H9 (cell line): Measurements from ENCODE around the gene CNGA4. TPM values are rescaled to one million over a fixed set of nuclear protein-coding genes. Genes with fewer than 3 reads are reported as not detected.

Experiments used
- DNase-seq: peaks from one replicate; pipeline ENCODE4 v3.0.0-alpha.2; 2017
- H2AFZ ChIP-seq: one replicate; pipeline ENCODE4 v1.6.1; 2013; ENCODE audit warnings: mild to moderate bottlenecking, low read length, control low read depth, moderate library complexity
- H2AK5ac ChIP-seq: 2 replicates; pipeline ENCODE4 v1.6.1; 2013; ENCODE audit warnings: low read length, control low read depth, mixed read lengths; ENCODE audit not compliant: insufficient read length
- H2BK120ac ChIP-seq: one replicate; pipeline ENCODE4 v1.6.1; 2013; ENCODE audit warnings: low read depth, mild to moderate bottlenecking, low read length, control low read depth, inconsistent platforms; ENCODE audit not compliant: poor library complexity, severe bottlenecking
- H2BK12ac ChIP-seq: 2 replicates; pipeline ENCODE4 v1.6.1; 2013; ENCODE audit warnings: low read length, control low read depth, mixed read lengths, low read depth; ENCODE audit not compliant: insufficient read length
- H2BK15ac ChIP-seq: 2 replicates; pipeline ENCODE4 v1.6.1; 2013; ENCODE audit warnings: low read depth, low read length, control low read depth
- H2BK20ac ChIP-seq: one replicate; pipeline ENCODE4 v1.6.1; 2013; ENCODE audit warnings: low read depth, mild to moderate bottlenecking, low read length, control low read depth, inconsistent platforms; ENCODE audit not compliant: poor library complexity, severe bottlenecking
- H2BK5ac ChIP-seq: 2 replicates; pipeline ENCODE4 v1.6.1; 2013; ENCODE audit warnings: low read length, control low read depth, mixed read lengths; ENCODE audit not compliant: insufficient read length
- H3K14ac ChIP-seq: 2 replicates; pipeline ENCODE4 v1.6.1; 2013; ENCODE audit warnings: low read length, control low read depth; ENCODE audit not compliant: insufficient read depth
- H3K18ac ChIP-seq: 2 replicates; pipeline ENCODE4 v1.6.1; 2013; ENCODE audit warnings: low read depth, mild to moderate bottlenecking, mixed read lengths, low read length, control low read depth; ENCODE audit not compliant: insufficient read length
- H3K23ac ChIP-seq: 2 replicates; pipeline ENCODE4 v1.6.1; 2013; ENCODE audit warnings: low read length, control low read depth, mixed read lengths, low read depth; ENCODE audit not compliant: insufficient read length
- H3K23me2 ChIP-seq: 2 replicates; pipeline ENCODE4 v1.6.1; 2013; ENCODE audit warnings: low read depth, mild to moderate bottlenecking, mixed read lengths, low read length, control low read depth; ENCODE audit not compliant: insufficient read length, poor library complexity, severe bottlenecking
- H3K27ac ChIP-seq: 2 replicates; pipeline ENCODE4 v1.5.1; 2013; ENCODE audit warnings: low read length, control low read depth, mixed read lengths, low read depth; ENCODE audit not compliant: insufficient read length
- H3K27me3 ChIP-seq: 2 replicates; pipeline ENCODE4 v1.6.1; 2013; ENCODE audit warnings: low read length, control low read depth, inconsistent platforms; ENCODE audit not compliant: insufficient read depth
- H3K4ac ChIP-seq: 2 replicates; pipeline ENCODE4 v1.6.1; 2013; ENCODE audit warnings: low read depth, mild to moderate bottlenecking, control low read depth, inconsistent platforms, low read length, moderate library complexity
- H3K4me1 ChIP-seq: 2 replicates; pipeline ENCODE4 v1.6.1; 2013; ENCODE audit warnings: low read length, control low read depth, inconsistent platforms; ENCODE audit not compliant: insufficient read depth
- H3K4me2 ChIP-seq: 2 replicates; pipeline ENCODE4 v1.6.1; 2013; ENCODE audit warnings: low read length, control low read depth, mixed read lengths; ENCODE audit not compliant: insufficient read length, insufficient read depth
- H3K56ac ChIP-seq: 2 replicates; pipeline ENCODE4 v1.6.1; 2013; ENCODE audit warnings: low read depth, mild to moderate bottlenecking, mixed read lengths, low read length, control low read depth; ENCODE audit not compliant: insufficient read length
- H3K79me1 ChIP-seq: 2 replicates; pipeline ENCODE4 v1.6.1; 2013; ENCODE audit warnings: low read depth, mild to moderate bottlenecking, moderate library complexity, low read length, control low read depth, inconsistent platforms; ENCODE audit not compliant: insufficient read depth, poor library complexity, severe bottlenecking
- H3K79me2 ChIP-seq: 2 replicates; pipeline ENCODE4 v1.6.1; 2013; ENCODE audit warnings: low read length, control low read depth, inconsistent platforms; ENCODE audit not compliant: insufficient read depth
- H3K9ac ChIP-seq: 2 replicates; pipeline ENCODE4 v1.6.1; 2013; ENCODE audit warnings: low read length, control low read depth, mixed read lengths; ENCODE audit not compliant: insufficient read length; ENCODE audit errors: extremely low read depth
- H3K9me3 ChIP-seq: one replicate; pipeline ENCODE4 v1.6.1; 2013; ENCODE audit warnings: low read depth, low read length, inconsistent platforms; ENCODE audit not compliant: control insufficient read depth
- H3T11ph ChIP-seq: one replicate; pipeline ENCODE4 v1.6.1; 2013; ENCODE audit warnings: mild to moderate bottlenecking, low read length, control low read depth, inconsistent platforms
- H4K20me1 ChIP-seq: one replicate; pipeline ENCODE4 v1.6.1; 2013; ENCODE audit not compliant: control insufficient read depth, insufficient read length, insufficient read depth
- H4K5ac ChIP-seq: 2 replicates; pipeline ENCODE4 v1.6.1; 2013; ENCODE audit warnings: low read depth, mild to moderate bottlenecking, mixed read lengths, low read length, control low read depth; ENCODE audit not compliant: insufficient read length
- H4K8ac ChIP-seq: replicated peaks from 2 replicates; pipeline ENCODE4 v1.6.1; 2013; ENCODE audit warnings: low read length, control low read depth, mixed read lengths, low read depth; ENCODE audit not compliant: insufficient read length
- H4K91ac ChIP-seq: 2 replicates; pipeline ENCODE4 v1.6.1; 2013; ENCODE audit warnings: low read depth, mild to moderate bottlenecking, moderate library complexity, mixed read lengths, low read length, control low read depth; ENCODE audit not compliant: insufficient read length
- H3K27ac Mint-ChIP-seq, 3 experiments: 2 replicates in 2 of 3; 3 replicates in 1 of 3; pipeline ENCODE4 v1.8.0; 2020 to 2021; ENCODE audit warnings: mixed read lengths in 3 of 3, mild to moderate bottlenecking in 1 of 3, moderate library complexity in 1 of 3
- H3K27me3 Mint-ChIP-seq: 2 replicates; pipeline ENCODE4 v1.8.0; 2021; ENCODE audit warnings: low read depth, mild to moderate bottlenecking, moderate library complexity, mixed read lengths
- H3K36me3 Mint-ChIP-seq, 3 experiments: 2 replicates in 2 of 3; 3 replicates in 1 of 3; pipeline ENCODE4 v1.8.0; 2020 to 2021; ENCODE audit warnings: low read depth in 3 of 3, mixed read lengths in 3 of 3; ENCODE audit not compliant: insufficient read depth in 1 of 3
- H3K4me1 Mint-ChIP-seq, 2 experiments: 2 replicates each; pipeline ENCODE4 v1.8.0; 2020; ENCODE audit warnings: mixed read lengths in 2 of 2
- H3K4me3 Mint-ChIP-seq, 2 experiments: 2 replicates in 1 of 2; 3 replicates in 1 of 2; pipeline ENCODE4 v1.8.0; 2020 to 2021; ENCODE audit warnings: mild to moderate bottlenecking in 2 of 2, mixed read lengths in 2 of 2, moderate library complexity in 1 of 2
- H3K9me3 Mint-ChIP-seq, 2 experiments: 2 replicates in 1 of 2; 3 replicates in 1 of 2; pipeline ENCODE4 v1.8.0; 2020; ENCODE audit warnings: mild to moderate bottlenecking in 2 of 2, mixed read lengths in 2 of 2, moderate library complexity in 1 of 2
- CTCF ChIP-seq: fragments of 200-600 bp; sonication (generic); conservative IDR thresholded peaks from 3 replicates; pipeline ENCODE4 v1.8.0; 2021; ENCODE audit warnings: antibody characterized with exemption, mild to moderate bottlenecking
- WGBS: extraction: QIAGEN DNeasy Blood & Tissue Kit; methylation state at CpG from one replicate; pipeline ENCODE4 v1.1.7; 2013; ENCODE audit warnings: missing lambda C conversion rate, low lambda C conversion rate, mixed read lengths; ENCODE audit not compliant: insufficient read length; ENCODE audit errors: extremely low coverage; 5-methylcytosine and 5-hydroxymethylcytosine counted together
- total RNA-seq: library from RNA; stranded (reverse); gene quantifications from 2 replicates; pipeline ENCODE4 v1.2.1, GENCODE V29; 2021

The CNGA4 gene
- total RNA-seq, 1 experiment from 2014 or later, result 0.11 TPM

GRCh38 chr11:6241316-6241715 lies 2.4 kb downstream of the CNGA4 start:
- Histone ChIP-seq H4K5ac (no peak overlapping the region), H2BK20ac (no peak overlapping the region), H3K79me2 (no peaks in the 10 kb centered on the region), H3T11ph (no peak overlapping the region), H3K79me1 (no peaks in the 10 kb centered on the region), H2BK12ac (no peak overlapping the region), H2BK120ac (no peak overlapping the region), H4K91ac (no peak overlapping the region), H3K56ac (no peak overlapping the region), H2AK5ac (no peak overlapping the region), H3K9me3 (no peaks in the 10 kb centered on the region), H2BK5ac (no peak overlapping the region), H3K18ac (no peak overlapping the region), H3K27me3 (no peaks in the 10 kb centered on the region), H3K14ac (no peak overlapping the region), H3K4ac (no peak overlapping the region), H3K27ac (no peak overlapping the region), H3K9ac (no peak overlapping the region), H3K4me1 (no peaks in the 10 kb centered on the region; the same call in 1 of the 2 replicates), H3K23ac (no peak overlapping the region), H2AFZ (no peak overlapping the region), H2BK15ac (no peak overlapping the region), H4K20me1 (no peaks in the 10 kb centered on the region), H4K8ac (no peak overlapping the region), H3K4me2 (no peak overlapping the region), H3K23me2 (no peaks in the 10 kb centered on the region)
- DNase-seq, result no peak
- Mint-ChIP-seq H3K4me1 (peaks cover 8 to 13% of the 10 kb centered on the region in 2 experiments), H3K9me3 (no peaks in the 10 kb centered on the region), H3K4me3 (no peak overlapping the region), H3K27me3 (peaks cover 17% of the 10 kb centered on the region), H3K27ac (no peak overlapping the region), H3K36me3 (no peaks in the 10 kb centered on the region)
- WGBS, result no CpG with 5 or more reads among the region's 7 CpGs
- no peak for TF ChIP-seq CTCF
